Subcutaneous adipose tissue (tissue), 4 donors: ENCODE results near the gene CD2AP. TPM values are rescaled to one million over a fixed set of nuclear protein-coding genes. Genes with fewer than 3 reads are reported as not detected.

Experiments
- CTCF ChIP-seq: fragments of 450-650 bp; IDR thresholded peaks from one replicate; pipeline ENCODE4 v1.5.1; 2016; ENCODE audit warnings: low read depth, mild to moderate bottlenecking, control low read depth, antibody characterized with exemption, moderate library complexity
- total RNA-seq, 4 donors: library from RNA; depleted of rRNA; stranded (reverse); fragments of >200 nt; gene quantifications; one replicate each; pipeline ENCODE4 v1.1.0, GENCODE V29; 2016

The CD2AP gene
- total RNA-seq, 4 donors from 2014 or later, result 22.2 to 30.8 (median 26.0) TPM

- TF ChIP-seq CTCF, result no peak
These were observed 125.6 kb downstream of the CD2AP start for GRCh38 chr6:47603227-47603626.

GRCh38 chr6:47603995-47604394, 126.4 kb downstream of the CD2AP start:
- no peak for TF ChIP-seq CTCF

- TF ChIP-seq CTCF, result no peak
These were observed 144.4 kb downstream of the CD2AP start for GRCh38 chr6:47621838-47622449.

GRCh38 chr6:47626782-47627181, 149.2 kb downstream of the CD2AP start:
- TF ChIP-seq CTCF, result no peak

- no peak for TF ChIP-seq CTCF
These were observed 151.1 kb downstream of the CD2AP start for GRCh38 chr6:47628448-47629272.

- no peak for TF ChIP-seq CTCF
These were observed 152.4 kb downstream of the CD2AP start for GRCh38 chr6:47629954-47630353.

GRCh38 chr6:47630587-47630986, 153.0 kb downstream of the CD2AP start:
- no peak for TF ChIP-seq CTCF
